Measurements from ENCODE around the gene GGTA1.

- TF ChIP-seq CTCF (IDR thresholded peaks at IDR 0.05) (no peak), FOXK1 (CRISPR knock-in tag; IDR thresholded peaks at IDR 0.05) (no peak), ELF4 (CRISPR knock-in tag; IDR thresholded peaks at IDR 0.05; ENCODE audit: low read depth) (no peak)
Measured at GRCh38 chr9:121464968-121465367, 34.7 kb downstream of the GGTA1 start.
